ENCODE measurements around the gene CEP78.

CEP78 gene

DNA sequence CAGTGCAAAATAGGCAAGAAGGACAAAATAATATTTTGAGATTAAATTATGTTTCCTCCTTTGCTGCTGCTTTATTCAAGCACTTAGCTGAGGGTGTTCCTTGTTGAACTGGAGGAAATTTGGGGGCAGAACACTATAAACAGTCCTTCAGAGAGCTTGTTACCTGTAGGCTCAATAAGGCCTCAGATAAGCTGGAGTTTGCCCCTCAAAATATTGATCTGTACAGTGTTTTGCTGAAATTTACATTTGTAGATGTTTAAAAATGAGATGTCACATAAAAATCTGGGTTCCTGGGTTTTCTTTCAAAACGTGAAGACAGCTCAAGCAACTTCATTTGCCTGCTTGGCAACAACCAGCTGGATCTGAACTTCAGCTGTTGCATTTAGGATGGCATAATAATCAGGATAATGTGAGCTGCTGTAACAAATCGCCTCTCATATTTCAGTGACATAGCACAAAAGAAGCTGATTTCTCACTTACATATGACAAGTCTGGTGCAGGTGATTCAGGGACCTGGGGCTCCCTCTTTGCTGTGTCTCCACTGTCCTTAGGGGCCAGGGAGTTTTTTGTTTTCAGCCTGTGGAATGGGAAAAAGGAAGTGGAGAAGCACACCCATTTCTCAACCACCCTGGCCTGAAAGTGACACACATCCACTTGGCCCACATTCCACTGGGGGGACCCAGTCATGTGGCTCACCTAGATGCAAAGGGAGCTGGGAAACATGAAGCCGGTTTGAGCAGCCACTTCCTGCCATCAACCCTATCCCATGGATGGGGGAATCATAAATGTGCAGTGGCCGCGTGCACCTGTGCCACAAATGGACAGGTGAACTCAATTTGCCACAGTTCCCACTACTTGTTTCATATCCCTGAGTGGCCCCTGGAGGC, 58.7 kb downstream of the CEP78 start:
- no peak overlapping the region for H4K91ac ChIP-seq (ENCODE audit: low read depth, low read length, poor library complexity)
- H3K4me3 ChIP-seq (ENCODE audit: low read length in 2 of 2), result no peak overlapping the region
- H3K4ac ChIP-seq (ENCODE audit: low read length), result no peak overlapping the region
- no peak overlapping the region for H2BK12ac ChIP-seq (ENCODE audit: low read length)
- H3K27ac ChIP-seq (replicated peaks; ENCODE audit: low read length), result no peak overlapping the region
- peaks cover 0 to 6% of the 10 kb centered on the region in 2 donors for H3K36me3 ChIP-seq (replicated peaks in 1 of 2; ENCODE audit: control insufficient read depth in 2 of 2, insufficient read depth in 2 of 2, low read length in 2 of 2)
- no peak overlapping the region for H3K9ac ChIP-seq (ENCODE audit: low read depth, low read length, poor library complexity)
- no peak overlapping the region for H2AFZ ChIP-seq (ENCODE audit: low read length)
- no peak overlapping the region for H3K23ac ChIP-seq (ENCODE audit: low read depth, low read length, poor library complexity)
- no peak for DNase-seq (ENCODE audit: low spot score)
- H3K9me3 ChIP-seq (replicated peaks in 1 of 2; ENCODE audit: control insufficient read depth in 2 of 2, insufficient read depth in 1 of 2, low read depth in 1 of 2, low read length in 2 of 2), result no peaks in the 10 kb centered on the region
- no peaks in the 10 kb centered on the region for H3K27me3 ChIP-seq (ENCODE audit: control insufficient read depth in 3 of 3, insufficient read depth in 3 of 3, low read depth in 1 of 3, low read length in 3 of 3)
- H2BK120ac ChIP-seq (ENCODE audit: low read depth, low read length), result no peak overlapping the region
- H3K4me1 ChIP-seq (ENCODE audit: control insufficient read depth in 2 of 2, insufficient read depth in 1 of 2, low read depth in 1 of 2, low read length in 2 of 2), result peaks cover 5 to 14% of the 10 kb centered on the region in 2 donors
- H2BK15ac ChIP-seq (ENCODE audit: low read length), result no peak overlapping the region
- H2AK5ac ChIP-seq (ENCODE audit: low read depth, low read length), result no peak overlapping the region
- H3K14ac ChIP-seq (ENCODE audit: low read length), result no peak overlapping the region
- no peak overlapping the region for H2BK5ac ChIP-seq (ENCODE audit: low read length)
- no peak overlapping the region for H3K4me2 ChIP-seq (ENCODE audit: insufficient read depth, low read length, poor library complexity, severe bottlenecking)
- no peak overlapping the region for H3K18ac ChIP-seq (ENCODE audit: low read length)
- no CpG with 5 or more reads among the region's 5 CpGs for WGBS, 2 donors (ENCODE audit: extremely low coverage in 2 of 2, insufficient read length in 2 of 2, insufficient replicate concordance in 1 of 2)
- no peak overlapping the region for H4K8ac ChIP-seq (ENCODE audit: low read depth, low read length)
- H3K79me1 ChIP-seq (ENCODE audit: low read depth, low read length), result peaks cover 4% of the 10 kb centered on the region

DNA sequence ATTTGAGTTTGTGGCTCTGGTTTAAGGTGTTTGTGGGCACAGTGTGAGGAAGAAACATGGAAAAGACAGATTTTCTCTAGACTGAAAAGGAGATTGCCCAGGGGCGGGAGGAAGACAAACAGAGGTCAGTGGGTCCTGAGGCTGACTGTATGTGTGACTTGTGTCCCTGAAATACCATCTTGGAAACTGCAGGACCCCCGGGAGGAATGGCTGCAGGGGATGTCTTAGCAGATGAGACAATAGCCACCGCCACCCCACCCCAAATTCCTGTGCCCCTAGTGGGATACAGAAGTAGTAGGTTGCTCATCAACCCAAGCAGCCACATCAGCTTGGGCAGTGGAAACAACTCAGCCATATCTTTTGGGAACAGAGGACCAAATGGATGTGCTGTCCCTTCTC, 59.3 kb downstream of the CEP78 start:
- no peak overlapping the region for H3K14ac ChIP-seq (ENCODE audit: low read length)
- no peak overlapping the region for H2AK5ac ChIP-seq (ENCODE audit: low read depth, low read length)
- H3K79me1 ChIP-seq (ENCODE audit: low read depth, low read length), result peaks cover 4% of the 10 kb centered on the region
- no peak overlapping the region for H4K91ac ChIP-seq (ENCODE audit: low read depth, low read length, poor library complexity)
- H3K9me3 ChIP-seq (replicated peaks in 1 of 2; ENCODE audit: control insufficient read depth in 2 of 2, insufficient read depth in 1 of 2, low read depth in 1 of 2, low read length in 2 of 2), result no peaks in the 10 kb centered on the region
- no peak overlapping the region for H3K9ac ChIP-seq (ENCODE audit: low read depth, low read length, poor library complexity)
- H3K4ac ChIP-seq (ENCODE audit: low read length), result no peak overlapping the region
- no peak overlapping the region for H4K8ac ChIP-seq (ENCODE audit: low read depth, low read length)
- no peak for DNase-seq (ENCODE audit: low spot score)
- peaks cover under 1 to 11% of the 10 kb centered on the region in 2 donors for H3K36me3 ChIP-seq (replicated peaks in 1 of 2; ENCODE audit: control insufficient read depth in 2 of 2, insufficient read depth in 2 of 2, low read length in 2 of 2)
- H3K23ac ChIP-seq (ENCODE audit: low read depth, low read length, poor library complexity), result no peak overlapping the region
- no peak overlapping the region for H2BK12ac ChIP-seq (ENCODE audit: low read length)
- peaks cover 5 to 14% of the 10 kb centered on the region in 2 donors for H3K4me1 ChIP-seq (ENCODE audit: control insufficient read depth in 2 of 2, insufficient read depth in 1 of 2, low read depth in 1 of 2, low read length in 2 of 2)
- H2BK5ac ChIP-seq (ENCODE audit: low read length), result no peak overlapping the region
- no peak overlapping the region for H3K4me3 ChIP-seq (ENCODE audit: low read length in 2 of 2)
- no peak overlapping the region for H2BK15ac ChIP-seq (ENCODE audit: low read length)
- H2AFZ ChIP-seq (ENCODE audit: low read length), result peak overlapping the region; percentile 92
- no peak overlapping the region for H3K4me2 ChIP-seq (ENCODE audit: insufficient read depth, low read length, poor library complexity, severe bottlenecking)
- H3K27ac ChIP-seq (replicated peaks; ENCODE audit: low read length), result peak overlapping the region; percentile 16
- no peaks in the 10 kb centered on the region for H3K27me3 ChIP-seq (ENCODE audit: control insufficient read depth in 3 of 3, insufficient read depth in 3 of 3, low read depth in 1 of 3, low read length in 3 of 3)
- no CpG with 5 or more reads among the region's 3 CpGs for WGBS, 2 donors (ENCODE audit: extremely low coverage in 2 of 2, insufficient read length in 2 of 2, insufficient replicate concordance in 1 of 2)
- peak overlapping the region; percentile 6 for H3K18ac ChIP-seq (ENCODE audit: low read length)
- H2BK120ac ChIP-seq (ENCODE audit: low read depth, low read length), result no peak overlapping the region

DNA sequence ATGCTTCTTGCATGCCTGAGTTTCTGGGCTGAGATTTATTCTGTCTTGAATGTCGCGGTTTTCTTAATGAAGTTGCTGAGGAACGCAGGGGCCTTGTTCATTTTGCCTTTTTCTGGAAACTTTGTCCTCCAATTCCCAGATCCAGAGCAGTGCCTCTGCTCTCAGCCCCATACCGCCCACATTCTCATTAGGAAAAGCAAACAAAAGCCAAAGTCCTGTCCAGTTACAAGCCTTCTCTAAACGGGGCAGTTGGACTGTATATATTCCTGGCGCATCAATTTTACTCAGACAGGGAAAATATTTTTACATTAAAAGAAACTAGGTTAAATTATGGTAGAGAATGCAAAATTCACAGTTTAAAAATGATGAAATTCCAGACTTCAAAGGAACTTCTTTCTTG, 59.9 kb downstream of the CEP78 start:
- Histone ChIP-seq H3K4me1 (ENCODE audit: control insufficient read depth in 2 of 2, insufficient read depth in 1 of 2, low read depth in 1 of 2, low read length in 2 of 2) (peaks cover 5 to 16% of the 10 kb centered on the region in 2 donors), H2AK5ac (ENCODE audit: low read depth, low read length) (no peak overlapping the region), H2BK15ac (ENCODE audit: low read length) (no peak overlapping the region), H3K4me2 (ENCODE audit: insufficient read depth, low read length, poor library complexity, severe bottlenecking) (no peak overlapping the region), H2BK12ac (ENCODE audit: low read length) (no peak overlapping the region), H2AFZ (ENCODE audit: low read length) (peak overlapping the region; percentile 92), H2BK120ac (ENCODE audit: low read depth, low read length) (no peak overlapping the region), H3K14ac (ENCODE audit: low read length) (no peak overlapping the region), H3K79me1 (ENCODE audit: low read depth, low read length) (peaks cover 4% of the 10 kb centered on the region), H3K9ac (ENCODE audit: low read depth, low read length, poor library complexity) (no peak overlapping the region), H3K9me3 (replicated peaks in 1 of 2; ENCODE audit: control insufficient read depth in 2 of 2, insufficient read depth in 1 of 2, low read depth in 1 of 2, low read length in 2 of 2) (no peaks in the 10 kb centered on the region), H3K4ac (ENCODE audit: low read length) (no peak overlapping the region), H3K23ac (ENCODE audit: low read depth, low read length, poor library complexity) (no peak overlapping the region), H4K8ac (ENCODE audit: low read depth, low read length) (no peak overlapping the region), H3K27ac (replicated peaks; ENCODE audit: low read length) (peak overlapping the region; percentile 91), H3K36me3 (replicated peaks in 1 of 2; ENCODE audit: control insufficient read depth in 2 of 2, insufficient read depth in 2 of 2, low read length in 2 of 2) (peaks cover 2 to 17% of the 10 kb centered on the region in 2 donors), H3K18ac (ENCODE audit: low read length) (no peak overlapping the region), H3K27me3 (ENCODE audit: control insufficient read depth in 3 of 3, insufficient read depth in 3 of 3, low read depth in 1 of 3, low read length in 3 of 3) (no peaks in the 10 kb centered on the region), H4K91ac (ENCODE audit: low read depth, low read length, poor library complexity) (no peak overlapping the region), H2BK5ac (ENCODE audit: low read length) (no peak overlapping the region), H3K4me3 (ENCODE audit: low read length in 2 of 2) (no peak overlapping the region)
- WGBS, 2 donors (ENCODE audit: extremely low coverage in 2 of 2, insufficient read length in 2 of 2, insufficient replicate concordance in 1 of 2), result no CpG with 5 or more reads among the region's 6 CpGs
- DNase-seq (ENCODE audit: low spot score), result no peak

DNA sequence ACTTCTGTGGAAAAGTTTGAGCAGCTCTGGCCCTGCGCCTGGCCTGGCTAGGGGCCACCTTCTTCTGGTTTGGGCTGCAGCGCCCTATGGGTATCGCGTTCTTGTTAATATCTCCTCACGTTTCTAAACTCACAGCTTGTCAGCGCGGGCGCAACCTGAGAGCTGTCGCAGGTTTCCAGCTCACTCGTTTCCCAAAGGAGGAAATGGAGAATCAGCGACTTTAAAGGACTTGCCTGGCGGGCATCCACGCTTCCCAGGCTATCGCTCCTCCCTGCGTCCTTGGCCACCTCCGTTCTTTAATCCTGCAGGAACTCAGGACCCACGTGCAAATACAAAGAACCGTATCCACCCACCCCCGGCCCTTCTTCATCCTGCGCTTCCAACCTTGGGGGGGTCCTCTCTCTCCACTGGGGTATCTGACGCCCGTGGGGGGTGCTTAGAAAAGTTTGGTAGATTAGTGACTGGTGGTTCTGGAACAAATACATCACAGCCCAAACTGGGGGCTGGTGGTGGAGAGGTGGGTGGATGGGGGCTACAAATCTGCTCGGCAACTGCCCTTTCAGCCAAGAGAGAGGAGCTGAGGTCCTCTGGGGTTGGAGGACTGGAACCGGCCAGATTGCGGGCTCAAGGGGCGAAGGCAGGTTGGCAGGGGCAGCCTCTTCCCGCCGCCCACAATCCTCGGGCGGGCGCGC, 60.5 kb downstream of the CEP78 start:
- H3K23ac ChIP-seq (ENCODE audit: low read depth, low read length, poor library complexity), result peak overlapping the region; percentile 92
- peak; percentile 18 for DNase-seq (ENCODE audit: low spot score)
- no CpG with 5 or more reads among the region's 32 CpGs for WGBS, 2 donors (ENCODE audit: extremely low coverage in 2 of 2, insufficient read length in 2 of 2, insufficient replicate concordance in 1 of 2)

More for the DNA sequence above, 60.5 kb downstream of the CEP78 start:
- Histone ChIP-seq H2BK5ac (ENCODE audit: low read length) (peak overlapping the region; percentile 99), H2BK120ac (ENCODE audit: low read depth, low read length) (no peak overlapping the region), H3K9ac (ENCODE audit: low read depth, low read length, poor library complexity) (peak overlapping the region; percentile 87), H3K36me3 (replicated peaks in 1 of 2; ENCODE audit: control insufficient read depth in 2 of 2, insufficient read depth in 2 of 2, low read length in 2 of 2) (peaks cover 4 to 23% of the 10 kb centered on the region in 2 donors), H4K91ac (ENCODE audit: low read depth, low read length, poor library complexity) (peak overlapping the region; percentile 98), H3K18ac (ENCODE audit: low read length) (peak overlapping the region; percentile 80), H3K4me3 (ENCODE audit: low read length in 2 of 2) (peak overlapping the region; percentile 75 to 100), H4K8ac (ENCODE audit: low read depth, low read length) (no peak overlapping the region), H3K14ac (ENCODE audit: low read length) (no peak overlapping the region), H3K4me1 (ENCODE audit: control insufficient read depth in 2 of 2, insufficient read depth in 1 of 2, low read depth in 1 of 2, low read length in 2 of 2) (peaks cover 5 to 16% of the 10 kb centered on the region in 2 donors), H3K4ac (ENCODE audit: low read length) (no peak overlapping the region), H3K27ac (replicated peaks; ENCODE audit: low read length) (peak overlapping the region; percentile 91), H2AFZ (ENCODE audit: low read length) (peak overlapping the region; percentile 92), H3K27me3 (ENCODE audit: control insufficient read depth in 3 of 3, insufficient read depth in 3 of 3, low read depth in 1 of 3, low read length in 3 of 3) (no peaks in the 10 kb centered on the region), H3K4me2 (ENCODE audit: insufficient read depth, low read length, poor library complexity, severe bottlenecking) (peak overlapping the region; percentile 79), H2BK12ac (ENCODE audit: low read length) (no peak overlapping the region), H2AK5ac (ENCODE audit: low read depth, low read length) (no peak overlapping the region), H2BK15ac (ENCODE audit: low read length) (no peak overlapping the region), H3K79me1 (ENCODE audit: low read depth, low read length) (peaks cover 4% of the 10 kb centered on the region), H3K9me3 (replicated peaks in 1 of 2; ENCODE audit: control insufficient read depth in 2 of 2, insufficient read depth in 1 of 2, low read depth in 1 of 2, low read length in 2 of 2) (no peaks in the 10 kb centered on the region)
